Subcutaneous abdominal adipose tissue (tissue), 5 donors: ENCODE measurements around the gene PI4KA.

Experiments used
- H3K27ac ChIP-seq: one replicate; pipeline ENCODE4 v1.7.0; 2013; ENCODE audit warnings: low read depth, mild to moderate bottlenecking, inconsistent platforms, low read length, moderate library complexity
- H3K27me3 ChIP-seq, 5 donors: one replicate each; pipeline ENCODE4 v1.7.0; 2013; ENCODE audit warnings: low read length in 5 of 5, inconsistent platforms in 1 of 5; ENCODE audit not compliant: control insufficient read depth in 5 of 5, insufficient read depth in 4 of 5
- H3K36me3 ChIP-seq, 5 donors: one replicate each; pipeline ENCODE4 v1.7.0; 2013; ENCODE audit warnings: low read length in 5 of 5; ENCODE audit not compliant: control insufficient read depth in 5 of 5, insufficient read depth in 5 of 5
- H3K4me1 ChIP-seq, 5 donors: one replicate each; pipeline ENCODE4 v1.7.0; 2013; ENCODE audit warnings: low read length in 5 of 5, mild to moderate bottlenecking in 3 of 5, moderate library complexity in 1 of 5; ENCODE audit not compliant: control insufficient read depth in 5 of 5, insufficient read depth in 5 of 5
- H3K4me3 ChIP-seq, 5 donors: one replicate each; pipeline ENCODE4 v1.7.0; 2013; ENCODE audit warnings: low read length in 5 of 5, low read depth in 1 of 5
- H3K9ac ChIP-seq, 5 donors: one replicate each; pipeline ENCODE4 v1.7.0; 2013; ENCODE audit warnings: low read length in 5 of 5, mild to moderate bottlenecking in 4 of 5, moderate library complexity in 3 of 5
- H3K9me3 ChIP-seq, 5 donors: one replicate each; pipeline ENCODE4 v1.7.0; 2013; ENCODE audit warnings: low read length in 5 of 5; ENCODE audit not compliant: control insufficient read depth in 5 of 5
- donor health status: healthy.
- donor health status: healthy.
- donor health status: healthy.
- donor health status: healthy.
- donor health status: healthy.

The PI4KA gene

DNA sequence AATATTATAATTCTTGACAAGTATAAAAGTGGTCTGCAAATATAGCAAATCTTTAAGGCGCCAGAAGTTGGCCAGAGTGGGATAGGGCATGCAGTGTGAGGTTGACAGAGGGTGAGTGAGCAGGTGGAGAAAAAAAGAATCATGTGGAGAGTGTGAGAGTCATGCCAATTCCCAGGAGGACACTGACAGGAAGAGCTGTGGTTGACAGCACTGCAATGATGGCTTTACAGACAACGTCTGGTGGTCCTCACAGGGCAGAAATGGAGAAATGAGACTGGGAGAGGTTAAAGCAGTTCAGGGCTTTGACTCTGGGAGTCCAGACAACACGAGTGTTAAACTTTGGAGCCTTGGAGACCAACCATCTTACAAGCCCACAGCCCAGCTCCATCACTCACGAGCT lies 49.8 kb downstream of the PI4KA start:
- Histone ChIP-seq H3K4me3 (no peak overlapping the region), H3K9me3 (no peaks in the 10 kb centered on the region), H3K27ac (no peak overlapping the region), H3K36me3 (peaks cover 2 to 89% (median 74%) of the 10 kb centered on the region in 5 donors), H3K27me3 (no peaks in the 10 kb centered on the region), H3K9ac (no peak overlapping the region), H3K4me1 (no peaks in the 10 kb centered on the region)

DNA sequence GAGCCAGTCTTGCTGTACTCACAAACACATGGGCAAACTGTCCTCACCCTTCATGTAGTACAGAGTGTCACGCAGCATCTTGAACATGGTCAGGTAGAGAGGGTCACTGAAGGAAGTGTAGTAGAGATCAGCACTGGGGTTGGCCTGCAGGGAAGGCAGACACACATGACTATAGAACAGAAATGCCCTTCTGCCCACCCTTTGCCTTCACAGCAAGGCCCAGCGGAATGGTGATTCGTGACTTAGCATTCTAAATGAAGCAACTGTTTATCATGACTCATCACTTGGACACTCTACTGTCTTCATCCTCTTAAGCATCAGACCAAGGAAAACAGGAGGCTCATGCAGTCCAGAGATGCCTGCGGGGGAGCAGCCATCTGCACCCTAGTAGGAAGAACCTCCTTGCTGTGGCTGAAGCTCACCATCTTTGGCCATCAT lies 51.3 kb downstream of the PI4KA start:
- no peak overlapping the region for H3K4me3 ChIP-seq
- H3K9me3 ChIP-seq: no peaks in the 10 kb centered on the region
- no peak overlapping the region for H3K27ac ChIP-seq
- no peak overlapping the region for H3K9ac ChIP-seq
- peaks cover 2 to 92% (median 79%) of the 10 kb centered on the region in 5 donors for H3K36me3 ChIP-seq
- H3K4me1 ChIP-seq: no peaks in the 10 kb centered on the region
- no peaks in the 10 kb centered on the region for H3K27me3 ChIP-seq

DNA sequence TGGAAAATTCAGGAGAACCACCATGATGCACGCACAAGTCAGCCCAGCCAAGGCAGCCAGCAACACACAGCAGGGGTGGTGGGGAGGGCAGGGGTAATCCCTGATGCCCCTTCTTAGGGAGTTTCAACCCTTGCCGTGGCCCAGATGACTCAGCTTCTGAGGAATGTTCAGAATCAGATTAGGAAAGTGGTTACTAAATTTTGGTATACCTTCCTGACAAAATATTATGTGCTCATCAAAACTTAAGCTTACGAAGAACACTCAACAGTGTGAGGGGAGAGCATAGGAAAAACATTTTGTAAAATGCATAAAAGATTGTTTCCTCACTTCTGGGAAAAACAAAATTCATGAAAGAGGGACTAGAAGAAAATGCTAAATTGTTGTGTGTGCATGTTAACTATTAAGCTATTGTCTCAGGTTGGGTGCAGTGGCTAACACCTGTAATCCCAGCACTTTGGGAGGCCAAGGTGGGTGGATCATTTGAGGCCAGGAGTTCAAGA lies 52.6 kb downstream of the PI4KA start:
- H3K4me3 ChIP-seq: no peak overlapping the region
- peaks cover 2 to 95% (median 83%) of the 10 kb centered on the region in 5 donors for H3K36me3 ChIP-seq

DNA sequence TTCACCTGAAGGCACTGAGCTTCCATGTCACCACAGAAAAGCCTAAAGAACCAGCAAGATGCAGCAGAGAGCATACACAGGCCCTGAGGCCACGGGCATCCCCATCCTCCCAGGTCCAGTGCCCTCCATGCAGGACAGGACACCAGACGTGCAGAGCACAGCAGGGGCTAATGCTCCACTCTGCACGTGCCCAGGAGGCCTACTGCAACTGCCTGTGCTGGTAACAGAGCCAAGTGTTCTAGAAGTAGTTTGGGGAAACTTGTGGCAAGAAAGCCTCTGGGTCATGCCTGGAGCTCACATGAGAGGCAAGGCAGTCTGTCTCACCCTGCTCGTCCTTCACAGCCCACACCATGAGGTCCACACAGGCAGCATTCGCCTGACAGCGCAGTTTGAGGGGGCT lies 54.0 kb downstream of the PI4KA start:
- H3K27me3 ChIP-seq: no peaks in the 10 kb centered on the region
- no peak overlapping the region for H3K27ac ChIP-seq
- peaks cover 2 to 90% (median 76%) of the 10 kb centered on the region in 5 donors for H3K36me3 ChIP-seq
- no peak overlapping the region for H3K9ac ChIP-seq
- H3K9me3 ChIP-seq: no peaks in the 10 kb centered on the region
- no peaks in the 10 kb centered on the region for H3K4me1 ChIP-seq
- H3K4me3 ChIP-seq: no peak overlapping the region

More for the DNA sequence above, 52.6 kb downstream of the PI4KA start:
- H3K9ac ChIP-seq: no peak overlapping the region
- H3K27ac ChIP-seq: no peak overlapping the region
- no peaks in the 10 kb centered on the region for H3K27me3 ChIP-seq
- no peaks in the 10 kb centered on the region for H3K9me3 ChIP-seq
- H3K4me1 ChIP-seq: no peaks in the 10 kb centered on the region

DNA sequence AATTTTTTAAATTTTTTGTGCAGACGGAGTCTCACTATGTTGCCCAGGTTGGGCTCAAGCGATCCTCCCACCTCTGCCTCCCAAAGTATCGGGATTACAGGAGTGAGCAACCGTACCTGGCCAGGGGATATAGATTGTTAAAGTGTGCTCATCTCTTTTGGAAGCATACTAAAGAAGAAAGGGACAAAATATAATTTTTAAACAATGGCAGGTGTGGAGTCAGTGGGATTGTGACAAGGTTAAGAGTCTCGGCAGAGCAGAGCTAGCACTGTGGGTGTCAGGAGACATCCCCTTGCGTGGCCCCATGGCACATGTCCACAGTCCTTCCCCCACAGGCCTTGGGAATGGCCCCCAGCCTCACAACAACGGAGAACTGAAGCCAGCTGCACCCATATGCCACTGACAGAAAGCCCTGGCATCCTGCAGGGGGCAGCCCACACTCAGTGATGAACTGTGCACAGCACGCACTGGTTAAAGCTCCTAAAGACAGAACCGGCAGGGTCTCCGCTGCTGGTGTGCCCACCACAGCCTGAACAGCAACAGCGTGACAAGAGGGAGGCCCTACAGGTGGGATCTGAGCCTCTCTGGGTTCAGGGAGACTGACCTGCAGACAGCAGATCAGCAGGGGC lies 54.8 kb downstream of the PI4KA start:
- Histone ChIP-seq H3K9me3 (no peaks in the 10 kb centered on the region), H3K27ac (no peak overlapping the region), H3K27me3 (no peaks in the 10 kb centered on the region), H3K4me3 (no peak overlapping the region), H3K36me3 (peaks cover 2 to 90% (median 76%) of the 10 kb centered on the region in 5 donors), H3K9ac (no peak overlapping the region), H3K4me1 (no peaks in the 10 kb centered on the region)

DNA sequence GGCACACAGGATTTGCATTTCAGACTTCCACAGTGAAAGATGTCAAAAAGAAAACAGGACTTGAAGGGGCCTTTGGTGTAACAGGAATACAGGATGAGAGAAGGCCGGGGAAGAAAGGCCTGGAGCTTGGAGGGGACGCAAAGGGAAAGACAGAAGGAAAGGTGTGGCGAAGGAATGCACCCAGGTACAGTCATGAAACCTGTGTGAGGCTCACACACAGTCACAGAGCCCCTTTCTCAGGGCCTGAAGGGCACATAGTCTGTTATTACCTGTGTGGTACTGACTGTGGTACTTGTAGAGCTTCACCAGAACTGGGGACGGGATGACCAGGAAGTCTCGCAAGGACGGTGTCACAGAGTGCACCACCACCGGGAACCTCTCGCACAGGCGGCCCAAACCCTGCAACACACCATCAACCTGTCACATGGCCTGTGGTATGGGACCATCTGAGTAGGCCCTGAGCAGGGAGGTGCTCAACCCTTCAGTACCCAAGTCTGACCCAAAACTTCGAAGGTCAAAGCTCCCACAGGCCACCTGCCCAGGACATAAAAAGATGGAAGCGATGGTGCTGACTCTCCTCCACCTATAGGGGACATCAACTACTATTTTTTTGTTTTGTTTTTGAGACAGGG lies 55.6 kb downstream of the PI4KA start:
- no peak overlapping the region for H3K4me3 ChIP-seq
- no peaks in the 10 kb centered on the region for H3K27me3 ChIP-seq
- no peaks in the 10 kb centered on the region for H3K4me1 ChIP-seq
- H3K9me3 ChIP-seq: no peaks in the 10 kb centered on the region
- no peak overlapping the region for H3K27ac ChIP-seq
- H3K9ac ChIP-seq: no peak overlapping the region
- H3K36me3 ChIP-seq: peaks cover 2 to 93% (median 81%) of the 10 kb centered on the region in 5 donors

DNA sequence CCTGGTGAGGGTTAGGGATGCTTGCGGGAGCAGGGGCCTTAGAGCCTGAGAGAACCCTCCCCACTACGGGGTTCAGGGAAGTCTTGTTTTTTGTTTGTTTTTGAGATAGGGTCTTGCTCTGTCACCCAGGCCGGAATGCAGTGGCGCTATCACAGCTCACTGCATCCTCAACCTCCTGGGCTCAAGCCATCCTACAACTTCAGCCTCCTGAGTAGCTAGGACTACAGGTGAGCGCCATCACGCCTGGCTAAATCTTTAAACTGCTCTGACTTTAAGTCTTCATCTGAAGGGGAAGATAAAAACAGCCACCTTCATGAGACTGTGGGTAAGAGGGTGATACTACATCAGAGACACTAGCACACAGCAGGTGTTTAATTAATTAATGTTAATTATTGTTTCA lies 56.2 kb downstream of the PI4KA start:
- peaks cover 5 to 94% (median 85%) of the 10 kb centered on the region in 5 donors for H3K36me3 ChIP-seq
- no peak overlapping the region for H3K4me3 ChIP-seq

DNA sequence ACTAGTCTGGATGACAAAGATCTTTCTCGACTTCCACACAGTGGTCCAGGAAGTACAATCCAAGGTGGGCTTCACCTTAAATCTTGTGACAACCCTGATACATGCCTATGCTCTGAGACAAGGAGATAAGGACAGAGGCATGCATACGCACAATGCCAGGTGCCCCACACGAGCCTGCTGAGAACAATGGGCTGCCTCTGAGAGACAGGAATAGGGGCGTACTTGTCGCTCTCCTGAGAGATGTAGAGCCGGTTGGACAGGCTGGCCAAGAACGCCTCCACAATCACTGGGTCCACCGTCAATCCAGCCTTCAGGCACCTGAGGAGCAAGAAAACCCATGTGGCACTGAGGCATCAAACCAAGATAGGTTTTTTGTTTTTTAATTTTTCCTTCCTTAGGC lies 59.2 kb downstream of the PI4KA start:
- Histone ChIP-seq H3K27me3 (no peaks in the 10 kb centered on the region), H3K27ac (no peak overlapping the region), H3K9ac (no peak overlapping the region), H3K4me1 (no peaks in the 10 kb centered on the region), H3K36me3 (peaks cover 3 to 90% (median 83%) of the 10 kb centered on the region in 5 donors), H3K4me3 (no peak overlapping the region), H3K9me3 (no peaks in the 10 kb centered on the region)

More for the DNA sequence above, 56.2 kb downstream of the PI4KA start:
- H3K4me1 ChIP-seq: no peaks in the 10 kb centered on the region
- H3K9ac ChIP-seq: no peak overlapping the region
- H3K9me3 ChIP-seq: no peaks in the 10 kb centered on the region
- H3K27me3 ChIP-seq: no peaks in the 10 kb centered on the region
- H3K27ac ChIP-seq: no peak overlapping the region

DNA sequence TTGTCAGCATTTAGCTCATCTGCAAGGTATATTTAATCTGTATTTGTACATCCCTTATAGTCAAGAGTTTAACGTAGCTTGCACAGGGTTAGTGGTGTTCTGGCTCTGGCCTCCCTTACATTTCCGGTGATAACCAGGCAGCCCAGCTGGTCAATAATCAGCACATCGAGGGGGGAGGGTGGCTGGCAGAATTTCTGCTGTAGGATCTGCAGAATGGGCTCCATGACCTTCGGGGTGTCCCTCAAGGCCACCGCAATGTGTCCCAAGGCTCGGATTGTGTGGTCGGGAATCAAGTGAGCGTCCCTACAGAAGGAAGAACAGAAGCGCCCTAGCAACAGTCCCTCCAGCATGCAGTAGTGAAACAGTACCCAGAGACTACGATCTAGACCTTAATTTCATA lies 59.6 kb downstream of the PI4KA start:
- H3K9ac ChIP-seq: no peak overlapping the region
- no peaks in the 10 kb centered on the region for H3K4me1 ChIP-seq
- peaks cover 3 to 88% (median 83%) of the 10 kb centered on the region in 5 donors for H3K36me3 ChIP-seq
- no peak overlapping the region for H3K4me3 ChIP-seq
- no peak overlapping the region for H3K27ac ChIP-seq
- no peaks in the 10 kb centered on the region for H3K9me3 ChIP-seq
- H3K27me3 ChIP-seq: no peaks in the 10 kb centered on the region

DNA sequence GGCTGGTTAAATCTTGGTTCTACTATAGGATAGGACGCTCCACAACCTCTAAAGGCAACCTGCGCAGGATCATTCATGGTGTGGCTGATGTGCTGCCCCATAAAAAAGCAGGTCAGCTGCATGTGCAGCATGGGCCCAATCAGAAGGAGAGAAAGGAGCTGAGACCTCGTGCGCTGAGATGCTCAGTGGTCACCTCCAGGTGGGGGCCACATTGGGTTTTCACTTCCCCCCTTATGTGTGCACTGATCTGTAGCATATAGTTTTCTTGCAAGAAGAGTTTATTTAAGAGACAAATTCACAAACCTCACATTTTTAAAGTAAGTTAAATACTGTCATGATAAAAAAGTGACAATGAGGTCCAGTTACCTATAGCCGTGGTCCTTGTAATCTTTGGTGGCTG lies 60.4 kb downstream of the PI4KA start:
- H3K36me3 ChIP-seq: peaks cover 3 to 85% (median 76%) of the 10 kb centered on the region in 5 donors

More for the DNA sequence above, 60.4 kb downstream of the PI4KA start:
- Histone ChIP-seq H3K27ac (no peak overlapping the region), H3K4me3 (no peak overlapping the region), H3K9ac (no peak overlapping the region), H3K27me3 (no peaks in the 10 kb centered on the region), H3K4me1 (no peaks in the 10 kb centered on the region), H3K9me3 (no peaks in the 10 kb centered on the region)
